Choroid plexus epithelial cell (primary cell): ENCODE data around the gene AIM2.
"Not testable (repeated sequence)": the region's sequence is repeated elsewhere in the genome, so short reads cannot be mapped to it uniquely, and the experiment has no call there.

Experiments used
- DNase-seq: peaks from one replicate; pipeline ENCODE4 v3.0.0-alpha.2; 2010; ENCODE audit warnings: low read depth
- H3K4me3 ChIP-seq: 2 replicates; pipeline ENCODE4 v1.5.1; 2011; ENCODE audit warnings: low read depth, mild to moderate bottlenecking, control low read depth, low read length, moderate library complexity
- CTCF ChIP-seq: conservative IDR thresholded peaks from 2 replicates; pipeline ENCODE4 v1.5.1; 2011; ENCODE audit warnings: low read depth, mild to moderate bottlenecking, control low read depth, inconsistent platforms, low read length, moderate library complexity

The AIM2 gene

GRCh38 chr1:159076438-159077119 lies at the start of gene AIM2:
AIM2 (minus strand) TSS chr1:159076766; CDS start chr1:159073499, 3,267 bp downstream.
- H3K4me3 ChIP-seq, result no peak within 1 kb of the TSS
- TF ChIP-seq CTCF, result no peak
- no peak for DNase-seq

- H3K4me3 ChIP-seq, result no peak overlapping the region
- no peak for TF ChIP-seq CTCF
- no peak for DNase-seq
These were observed 47.0 kb upstream of the AIM2 start for GRCh38 chr1:159123587-159123986.

- peak; percentile 63 for DNase-seq
- no peak overlapping the region for H3K4me3 ChIP-seq
- TF ChIP-seq CTCF, result no peak
These were observed 45.5 kb upstream of the AIM2 start for GRCh38 chr1:159122005-159122621.

GRCh38 chr1:159121526-159121925 lies 45.0 kb upstream of the AIM2 start:
- DNase-seq, result no peak
- no peak for TF ChIP-seq CTCF
- no peak overlapping the region for H3K4me3 ChIP-seq

GRCh38 chr1:159120317-159120716 lies 43.8 kb upstream of the AIM2 start:
- H3K4me3 ChIP-seq, result no peak overlapping the region
- no peak for TF ChIP-seq CTCF
- DNase-seq, result no peak

- TF ChIP-seq CTCF, result no peak
- no peak overlapping the region for H3K4me3 ChIP-seq
- no peak for DNase-seq
These were observed 37.2 kb upstream of the AIM2 start for GRCh38 chr1:159113596-159114433.

- DNase-seq, result not testable (repeated sequence)
These were observed 26.5 kb upstream of the AIM2 start for GRCh38 chr1:159103021-159103420.

More at GRCh38 chr1:159103021-159103420, 26.5 kb upstream of the AIM2 start:
- not testable (repeated sequence) for H3K4me3 ChIP-seq
